Stimulated activated naive CD4-positive, alpha-beta T cell (primary cell): Measurements from ENCODE around the gene BABAM1.

Source experiments
- DNase-seq, 6 experiments: peaks; one replicate each; lab custom pipeline; 2025; lab: John Stamatoyannopoulos, UW

BABAM1 gene

DNA sequence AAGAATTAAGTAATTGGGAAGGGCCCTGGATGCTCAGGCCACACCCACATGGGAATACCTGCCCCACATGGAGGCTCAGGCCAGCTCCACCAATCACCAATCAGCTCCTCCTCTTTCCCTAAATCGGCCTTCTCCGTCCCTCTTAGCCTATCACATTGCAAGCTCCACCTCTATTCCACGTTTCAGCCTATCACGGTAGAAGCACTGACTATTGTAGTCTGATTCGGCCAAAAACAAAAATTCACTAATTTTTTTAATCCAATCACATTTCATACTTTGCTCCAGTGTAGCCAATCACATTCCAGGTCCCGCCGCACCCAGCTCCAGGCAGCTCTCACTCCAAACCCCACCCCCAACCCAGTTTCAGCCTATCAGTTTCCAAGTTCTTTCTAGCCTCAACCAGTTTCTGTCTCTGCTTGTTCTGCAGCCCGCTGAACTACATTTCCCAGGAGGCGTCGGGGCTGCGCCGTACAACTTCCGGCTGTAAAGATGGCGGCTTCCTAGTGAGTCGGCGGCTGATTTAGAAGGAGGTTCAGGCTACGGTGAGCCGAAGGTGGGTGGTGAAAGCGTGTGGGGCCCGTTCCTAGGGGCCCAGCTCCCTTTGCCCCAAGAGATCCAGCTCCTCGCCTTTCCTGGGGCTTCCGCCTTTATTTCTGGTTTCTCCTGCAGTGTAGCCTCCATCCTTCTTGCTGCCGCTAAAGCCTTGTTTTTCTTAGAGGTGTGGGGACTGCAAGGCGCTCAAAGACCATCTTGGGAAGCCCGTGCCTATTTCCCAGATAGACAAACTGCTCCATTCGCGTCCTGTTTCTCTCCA is at the start of gene BABAM1:
BABAM1 (plus strand) TSS at position 469 of the 814 bp plus-strand sequence. CDS start 1,364 bp downstream, outside the sequence.
- peak; percentile 84 to 98 (median 96) for DNase-seq

DNA sequence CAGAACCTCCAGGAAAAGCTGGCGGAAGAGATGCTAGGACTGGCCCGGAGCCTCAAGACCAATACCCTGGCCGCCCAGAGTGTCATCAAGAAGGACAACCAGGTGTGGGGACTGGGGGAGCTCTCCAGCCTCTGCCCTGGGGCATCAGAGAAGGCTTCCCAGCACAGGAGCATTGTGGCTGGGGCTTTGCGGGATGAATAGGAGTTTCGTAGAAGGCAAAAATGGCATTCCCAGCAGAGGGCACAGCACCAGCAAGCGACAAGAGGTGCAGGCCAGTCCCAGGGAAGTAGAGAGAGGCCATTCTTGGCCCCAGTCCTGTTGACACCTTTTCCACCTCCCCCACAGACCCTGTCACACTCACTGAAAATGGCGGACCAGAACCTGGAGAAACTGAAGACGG is 48.0 kb upstream of the BABAM1 start:
- no peak for DNase-seq

- no peak for DNase-seq
Measured at GRCh38 chr19:17220207-17220758, 47.0 kb upstream of the BABAM1 start.

DNA sequence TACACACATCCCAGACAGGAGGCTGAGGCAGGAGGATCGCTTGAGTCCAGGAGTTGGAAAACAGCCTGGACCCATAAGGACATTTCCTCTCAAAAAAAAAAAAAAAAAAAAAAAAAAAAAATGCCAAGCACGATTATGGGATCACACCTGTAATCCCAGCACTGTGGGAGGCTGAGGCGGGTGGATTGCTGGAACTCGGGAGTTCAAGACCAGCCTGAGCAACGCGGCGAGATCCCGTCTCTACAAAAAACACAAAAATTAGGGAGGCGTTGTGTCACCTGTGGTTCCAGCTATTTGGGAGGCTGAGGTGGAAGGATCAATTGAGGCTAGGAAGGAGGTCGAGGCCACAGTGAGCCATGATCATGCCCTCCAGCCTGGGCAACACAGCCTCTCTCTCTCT is 42.2 kb upstream of the BABAM1 start:
- DNase-seq: no peak

- DNase-seq: peak; percentile 94 to 100 (median 98)
Measured at GRCh38 chr19:17226002-17226933, 41.0 kb upstream of the BABAM1 start, which contains the start of gene OCEL1. Gene OCEL1 (plus strand): TSS chr19:17226226. CDS start chr19:17226248, 22 bp downstream.

- no peak for DNase-seq
Measured at GRCh38 chr19:17227798-17228367, 39.4 kb upstream of the BABAM1 start.

- no peak for DNase-seq
Measured at GRCh38 chr19:17229890-17230289, 37.4 kb upstream of the BABAM1 start.

DNA sequence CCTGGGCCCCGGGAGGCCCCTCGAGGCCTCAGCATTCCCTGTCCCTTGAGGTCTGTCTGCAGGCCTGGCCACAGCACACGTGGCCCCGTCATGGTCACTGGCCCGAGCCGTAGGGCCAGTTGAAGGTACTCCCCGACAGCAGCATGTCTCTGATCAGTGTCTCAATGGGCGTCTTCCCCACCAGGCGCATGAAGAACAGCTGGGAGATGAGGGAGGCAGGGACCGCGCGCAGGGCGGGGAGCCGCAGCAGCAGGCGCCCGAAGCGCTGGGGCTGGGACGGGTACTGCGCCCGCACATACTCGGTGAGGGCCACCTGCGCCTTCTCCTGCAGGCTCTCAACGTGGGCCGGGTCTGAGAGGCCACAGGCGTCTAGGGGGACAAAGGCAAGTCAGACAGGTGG is 35.0 kb upstream of the BABAM1 start:
- DNase-seq: no peak

GRCh38 chr19:17234911-17235299 is 32.3 kb upstream of the BABAM1 start:
- peak in 5 of 6 experiments; percentile 21 to 53 (median 35) for DNase-seq

GRCh38 chr19:17235300-17235970 is 31.8 kb upstream of the BABAM1 start:
- peak; percentile 42 to 72 (median 64) for DNase-seq

DNA sequence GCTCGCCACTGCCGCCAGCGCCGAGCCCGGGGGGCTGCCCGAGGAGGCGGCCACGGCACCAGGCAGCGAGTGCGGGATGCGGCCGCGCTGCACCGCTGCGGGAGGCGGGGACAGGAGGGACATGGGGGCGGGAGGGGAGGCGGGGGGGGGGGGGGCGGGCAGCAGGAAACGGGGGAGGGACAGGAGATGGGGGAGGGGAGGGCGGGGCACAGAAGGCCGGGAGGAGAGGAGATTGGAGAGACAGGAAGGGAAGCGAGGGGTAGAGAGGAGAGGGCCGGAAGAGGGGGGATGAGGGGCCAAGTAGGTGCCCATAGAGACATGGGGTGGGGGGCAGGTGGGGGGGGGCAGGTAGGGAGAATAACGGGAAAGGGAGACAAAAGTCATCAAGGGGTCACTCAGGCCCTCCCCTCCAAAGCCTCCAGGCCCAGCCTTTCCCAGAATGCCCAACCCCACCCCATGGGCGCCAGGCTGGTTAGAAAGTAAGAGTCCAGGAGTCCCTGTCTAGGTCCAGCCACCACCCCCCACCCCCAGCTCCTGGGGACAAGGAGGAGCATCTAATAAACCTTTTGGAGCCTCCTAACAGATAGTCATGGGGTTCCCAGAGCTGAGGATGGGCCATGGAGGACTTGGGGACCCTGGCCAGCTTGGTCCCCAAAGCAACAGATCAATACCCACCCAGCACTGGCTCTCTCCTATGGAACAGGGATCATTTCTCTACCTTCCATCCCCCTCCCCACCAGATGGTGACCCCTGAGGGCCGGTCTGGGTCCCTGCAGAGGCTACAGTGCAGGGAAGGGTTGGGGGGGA is 31.1 kb upstream of the BABAM1 start:
- DNase-seq: no peak

DNA sequence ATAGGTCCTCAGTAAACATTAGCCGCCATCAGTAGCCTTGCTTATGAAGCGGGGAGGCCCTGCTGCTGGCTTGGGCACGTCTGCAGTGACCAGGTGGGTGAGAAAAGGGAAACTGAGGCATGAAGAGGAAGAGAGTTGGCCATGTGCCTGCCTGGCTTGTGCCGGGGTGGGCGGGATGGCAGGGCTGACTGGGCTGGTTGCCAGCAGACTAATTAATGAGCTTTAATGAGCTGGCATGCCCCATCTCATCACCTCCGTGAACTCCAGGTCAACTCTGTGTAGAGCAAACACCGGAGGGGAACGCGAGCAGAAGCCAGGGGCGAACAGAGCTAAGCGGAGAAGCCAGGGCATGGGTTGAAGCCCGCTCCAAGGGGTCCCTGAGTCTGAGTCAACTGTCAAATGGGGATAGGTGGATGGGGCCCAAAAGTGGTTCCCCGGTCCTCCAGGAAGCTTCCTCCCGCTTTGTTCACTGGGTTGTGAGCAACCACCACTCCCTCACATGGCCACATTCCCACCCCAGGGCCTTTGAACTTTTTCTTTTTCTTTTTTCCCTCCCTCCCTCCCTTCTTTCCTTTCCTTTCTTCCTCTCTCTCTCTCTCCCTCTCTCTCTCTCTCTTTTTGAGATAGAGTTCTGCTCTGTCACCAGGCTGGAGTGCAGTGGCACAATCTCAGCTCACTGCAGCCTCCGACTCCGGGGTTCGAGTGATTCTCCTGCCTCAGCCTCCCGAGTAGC is 30.3 kb upstream of the BABAM1 start:
- DNase-seq: no peak

DNA sequence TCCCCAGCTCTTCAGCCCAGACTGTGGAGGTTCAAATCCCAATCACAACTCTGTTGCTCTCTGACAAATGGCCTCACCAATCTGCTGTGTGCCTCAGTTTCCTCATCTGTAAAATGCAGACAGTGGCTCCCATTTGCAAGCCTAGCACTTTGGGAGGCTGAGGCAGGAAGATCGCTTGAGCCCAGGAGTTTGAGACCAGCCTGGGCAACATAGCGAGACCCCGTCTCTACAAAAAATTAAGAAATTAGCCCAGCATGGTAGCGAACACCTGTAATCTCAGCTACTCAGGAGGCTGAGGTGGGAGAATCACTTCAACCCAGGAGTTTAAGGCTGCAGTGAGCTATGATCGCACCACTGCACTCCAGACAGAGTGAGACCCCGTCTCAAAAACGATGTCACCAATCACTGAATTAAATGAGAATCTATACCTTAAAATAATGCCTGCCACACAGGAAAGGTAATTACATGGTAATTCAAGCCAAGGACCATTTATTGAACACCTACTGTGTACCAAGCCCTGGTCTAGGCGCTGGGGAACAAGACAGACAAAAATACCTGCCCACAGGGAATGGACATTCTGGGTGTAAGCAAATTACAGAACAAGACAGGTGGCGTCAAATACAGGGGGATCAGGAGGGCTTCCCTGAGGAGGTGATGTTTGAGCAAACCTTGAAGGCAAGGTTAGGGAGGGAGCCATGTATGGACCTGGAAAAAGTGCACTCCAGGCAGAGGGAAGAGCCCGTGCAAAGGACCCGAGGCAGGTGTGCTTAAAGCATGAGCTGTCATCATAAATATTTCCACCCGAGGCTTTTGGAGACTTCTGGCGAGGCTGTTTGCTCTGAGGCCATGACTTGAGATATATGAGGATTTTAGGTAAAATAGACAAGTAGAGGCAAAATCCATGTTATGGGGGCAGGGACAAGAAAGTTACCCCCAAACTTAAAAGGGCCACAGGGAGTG is 29.2 kb upstream of the BABAM1 start:
- no peak for DNase-seq

- no peak for DNase-seq
Measured at GRCh38 chr19:17240062-17240752, 27.0 kb upstream of the BABAM1 start.

- DNase-seq: no peak
Measured at GRCh38 chr19:17240826-17241399, 26.3 kb upstream of the BABAM1 start.

DNA sequence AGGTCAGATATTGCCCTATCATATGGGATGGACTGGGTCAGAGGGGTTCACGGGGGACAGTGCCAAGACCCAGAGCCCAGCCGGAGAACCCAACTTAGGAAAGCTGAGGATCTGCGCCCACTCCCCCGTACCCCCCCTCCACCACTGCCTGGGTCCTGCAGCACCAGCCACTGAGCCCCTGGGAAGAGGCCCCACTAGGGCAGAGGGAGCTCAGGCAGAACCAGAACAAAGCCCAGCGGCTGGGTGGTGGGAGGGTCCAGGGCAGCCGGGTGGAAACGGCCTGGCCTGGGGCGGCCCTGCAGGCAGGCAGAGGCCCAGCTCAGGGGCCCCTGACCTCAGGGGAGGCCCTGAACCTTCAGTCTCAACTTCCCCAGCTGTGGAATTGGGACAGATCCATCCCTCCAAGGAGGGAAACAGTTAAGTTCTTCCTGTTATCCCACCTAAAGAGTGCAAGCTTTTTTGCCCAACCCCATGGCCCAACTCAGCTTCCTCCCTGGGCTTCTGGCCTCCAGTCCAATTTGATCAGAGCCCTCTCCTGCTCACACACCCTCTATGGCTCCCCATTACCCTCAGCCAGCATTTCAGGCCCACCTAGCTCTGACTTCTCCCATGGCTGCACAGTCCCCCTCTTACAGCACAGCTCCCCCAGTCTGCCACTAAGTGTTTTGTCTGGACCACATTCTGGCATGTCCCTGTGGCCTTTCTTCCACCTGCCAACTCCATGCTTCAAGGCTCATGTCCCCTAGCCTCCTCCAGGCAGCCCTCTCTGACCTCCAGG is 24.6 kb upstream of the BABAM1 start:
- DNase-seq: no peak
